Measurements from ENCODE around the gene OCLN. TPM values are rescaled to one million over a fixed set of nuclear protein-coding genes. Genes with fewer than 3 reads are reported as not detected.
"Not testable (repeated sequence)": the region's sequence is repeated elsewhere in the genome, so short reads cannot be mapped to it uniquely, and the experiment has no call there.

The OCLN gene
- total and polyA plus RNA-seq, 4 experiments from 2014 or later: 0.13 to 6.0 (median 4.9) TPM; not detected in 1

DNA sequence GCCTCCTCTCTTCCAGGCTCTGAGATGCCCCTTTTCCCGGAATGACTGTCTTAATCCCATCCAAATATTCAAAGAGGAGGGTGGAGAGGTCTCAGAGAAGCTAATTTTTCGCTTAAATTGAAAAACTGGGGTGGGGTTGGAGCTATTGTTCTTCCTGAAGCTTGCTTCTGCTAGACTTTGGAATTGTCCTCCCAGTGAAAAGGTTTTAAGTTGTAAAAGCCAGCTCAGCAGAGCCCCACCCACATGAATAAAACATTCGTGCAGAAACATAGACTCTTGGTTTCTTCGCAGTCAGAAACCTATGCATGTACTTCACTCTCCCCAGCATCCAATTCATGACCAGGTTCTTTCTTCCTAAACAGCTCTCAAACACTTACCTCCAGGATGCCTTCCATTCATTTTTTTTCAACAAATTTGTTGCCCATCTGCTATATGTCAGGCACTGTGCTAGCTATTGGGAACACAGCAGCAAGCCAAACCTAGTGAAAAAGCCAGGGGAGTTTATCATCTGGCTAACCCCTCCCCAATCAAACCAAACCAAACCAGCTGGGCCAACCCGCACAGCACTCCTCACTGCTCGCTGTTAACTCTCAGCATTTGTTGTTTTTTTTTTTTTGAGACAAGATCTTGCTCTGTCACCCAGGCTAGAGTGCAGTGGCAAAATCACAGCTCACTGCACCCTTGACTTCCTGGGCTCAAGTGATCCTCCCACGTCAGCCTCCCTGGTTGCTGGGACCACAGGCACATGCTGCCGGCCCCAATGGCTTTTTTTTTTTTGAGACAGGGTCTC lies 37.9 kb upstream of the OCLN start:
- Mint-ChIP-seq H3K4me3 (no peak overlapping the region), H3K9me3 (peaks cover 0 to 8% (median 4%) of the 10 kb centered on the region in 8 donors), H3K4me1 (no peaks in the 10 kb centered on the region), H3K36me3 (no peaks in the 10 kb centered on the region), H3K27ac (no peak overlapping the region), H3K27me3 (peaks cover 1 to 13% of the 10 kb centered on the region in 2 donors)
- no peaks in the 10 kb centered on the region for H3K27me3 ChIP-seq (ENCODE audit: insufficient read depth, low read length)
- H3K4me1 ChIP-seq (ENCODE audit: insufficient read depth, low read length): no peaks in the 10 kb centered on the region
- H3K27ac ChIP-seq (ENCODE audit: low read depth, low read length): no peak overlapping the region
- no peaks in the 10 kb centered on the region for H3K36me3 ChIP-seq (ENCODE audit: insufficient read depth, low read length)
- intact Hi-C loops (cut with micrococcal nuclease): no loop called here
- ChIA-PET POLR2A (ENCODE audit: partially characterized antibody) (no interaction called here), CTCF (ENCODE audit: partially characterized antibody) (no interaction called here)
- no peak overlapping the region for H3K4me3 ChIP-seq (ENCODE audit: low read length in 2 of 2)
- no peak for DNase-seq
- H3K9me3 ChIP-seq (ENCODE audit: control insufficient read depth in 1 of 2, low read length in 2 of 2): no peaks in the 10 kb centered on the region

DNA sequence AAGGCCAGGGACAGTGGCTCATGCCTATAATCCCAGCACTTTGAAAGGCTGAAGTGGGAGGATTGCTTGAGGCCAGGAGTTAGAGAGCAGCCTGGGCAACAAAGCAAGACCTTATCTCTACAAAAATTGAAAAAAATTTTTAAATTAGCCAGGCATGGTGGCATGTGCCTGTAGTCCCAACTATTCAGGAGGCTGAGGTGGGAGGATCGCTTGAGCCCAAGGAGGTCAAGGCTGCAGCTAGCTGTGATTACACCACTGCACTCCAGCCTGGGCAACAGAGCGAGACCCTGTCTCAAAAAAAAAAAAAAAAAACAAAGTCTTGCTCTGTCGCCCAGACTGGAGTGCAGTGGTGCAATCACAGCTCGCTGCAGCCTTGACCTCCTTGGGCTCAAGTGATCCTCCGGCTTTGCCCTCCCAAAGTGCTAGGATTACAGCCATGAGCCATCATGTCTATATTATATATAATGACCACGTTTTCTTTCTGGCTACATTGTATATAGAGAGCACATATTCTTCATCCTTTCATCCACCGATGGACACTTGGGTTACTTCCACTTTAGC lies 37.1 kb upstream of the OCLN start:
- CTCF ChIA-PET (ENCODE audit: partially characterized antibody); POLR2A ChIA-PET (ENCODE audit: partially characterized antibody); intact Hi-C loops (cut with micrococcal nuclease); H3K27ac Mint-ChIP-seq; H3K27ac ChIP-seq (ENCODE audit: low read depth, low read length); H3K36me3 Mint-ChIP-seq; H3K4me1 Mint-ChIP-seq; H3K36me3 ChIP-seq (ENCODE audit: insufficient read depth, low read length); H3K27me3 ChIP-seq (ENCODE audit: insufficient read depth, low read length); H3K4me3 ChIP-seq (ENCODE audit: low read length in 2 of 2); H3K9me3 ChIP-seq (ENCODE audit: control insufficient read depth in 1 of 2, low read length in 2 of 2); H3K4me3 Mint-ChIP-seq; H3K4me1 ChIP-seq (ENCODE audit: insufficient read depth, low read length); H3K9me3 Mint-ChIP-seq; DNase-seq: not testable (repeated sequence)
- H3K27me3 Mint-ChIP-seq: peaks cover 1 to 13% of the 10 kb centered on the region in 2 donors

DNA sequence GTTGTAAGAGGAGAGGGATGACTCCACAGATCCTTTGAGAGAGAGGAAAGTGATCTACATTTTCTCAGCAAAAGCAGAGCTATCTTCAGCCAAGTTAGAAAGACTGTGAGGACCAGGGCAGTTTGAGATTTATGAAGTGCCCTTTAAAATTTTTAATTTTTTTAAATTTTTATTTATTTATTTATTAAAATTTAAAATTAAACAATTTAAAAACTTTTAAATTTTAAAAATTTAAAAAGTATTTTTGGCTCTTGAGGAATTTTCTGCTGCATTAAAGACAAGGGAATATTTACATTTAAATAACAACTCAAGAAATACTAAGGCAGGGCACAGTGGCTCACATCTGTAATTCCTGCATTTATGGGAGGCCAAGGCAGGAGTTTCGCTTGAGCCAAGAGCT lies 30.4 kb upstream of the OCLN start:
- H3K27me3 ChIP-seq (ENCODE audit: insufficient read depth, low read length): no peaks in the 10 kb centered on the region
- ChIA-PET POLR2A (ENCODE audit: partially characterized antibody) (no interaction called here), CTCF (ENCODE audit: partially characterized antibody) (no interaction called here)
- H3K36me3 ChIP-seq (ENCODE audit: insufficient read depth, low read length): no peaks in the 10 kb centered on the region
- Mint-ChIP-seq H3K27me3 (peaks cover 1 to 6% of the 10 kb centered on the region in 2 donors), H3K4me3 (no peak overlapping the region), H3K9me3 (peaks cover 0 to 7% (median 2%) of the 10 kb centered on the region in 8 donors), H3K27ac (no peak overlapping the region), H3K4me1 (no peaks in the 10 kb centered on the region), H3K36me3 (no peaks in the 10 kb centered on the region)
- H3K4me3 ChIP-seq (ENCODE audit: low read length in 2 of 2): no peak overlapping the region
- intact Hi-C loops (cut with micrococcal nuclease): no loop called here
- DNase-seq: no peak
- no peaks in the 10 kb centered on the region for H3K9me3 ChIP-seq (ENCODE audit: control insufficient read depth in 1 of 2, low read length in 2 of 2)
- H3K4me1 ChIP-seq (ENCODE audit: insufficient read depth, low read length): no peaks in the 10 kb centered on the region
- H3K27ac ChIP-seq (ENCODE audit: low read depth, low read length): no peak overlapping the region

DNA sequence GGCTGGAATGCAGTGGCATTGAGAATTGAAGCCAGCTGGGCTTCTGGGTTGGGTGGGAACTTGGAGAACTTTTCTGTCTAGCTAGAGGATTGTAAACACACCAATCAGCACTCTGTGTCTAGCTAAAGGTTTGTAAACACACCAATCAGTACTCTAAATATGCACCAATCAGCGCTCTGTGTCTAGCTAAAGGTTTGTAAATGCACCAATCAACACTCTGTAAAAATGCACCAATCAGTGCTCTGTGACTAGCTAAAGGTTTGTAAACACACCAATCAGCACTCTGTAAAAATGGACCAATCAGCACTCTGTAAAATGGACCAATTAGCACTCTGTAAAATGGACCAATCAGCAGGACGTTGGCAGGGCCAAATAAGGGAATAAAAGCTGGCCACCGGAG lies 26.2 kb upstream of the OCLN start:
- H3K4me3 Mint-ChIP-seq; H3K27ac ChIP-seq (ENCODE audit: low read depth, low read length); H3K4me1 Mint-ChIP-seq; H3K9me3 Mint-ChIP-seq; H3K27ac Mint-ChIP-seq; POLR2A ChIA-PET (ENCODE audit: partially characterized antibody); H3K9me3 ChIP-seq (ENCODE audit: control insufficient read depth in 1 of 2, low read length in 2 of 2); CTCF ChIA-PET (ENCODE audit: partially characterized antibody); H3K36me3 Mint-ChIP-seq; H3K27me3 Mint-ChIP-seq; DNase-seq; H3K4me3 ChIP-seq (ENCODE audit: low read length in 2 of 2); H3K4me1 ChIP-seq (ENCODE audit: insufficient read depth, low read length); H3K36me3 ChIP-seq (ENCODE audit: insufficient read depth, low read length); intact Hi-C loops (cut with micrococcal nuclease); H3K27me3 ChIP-seq (ENCODE audit: insufficient read depth, low read length): not testable (repeated sequence)

DNA sequence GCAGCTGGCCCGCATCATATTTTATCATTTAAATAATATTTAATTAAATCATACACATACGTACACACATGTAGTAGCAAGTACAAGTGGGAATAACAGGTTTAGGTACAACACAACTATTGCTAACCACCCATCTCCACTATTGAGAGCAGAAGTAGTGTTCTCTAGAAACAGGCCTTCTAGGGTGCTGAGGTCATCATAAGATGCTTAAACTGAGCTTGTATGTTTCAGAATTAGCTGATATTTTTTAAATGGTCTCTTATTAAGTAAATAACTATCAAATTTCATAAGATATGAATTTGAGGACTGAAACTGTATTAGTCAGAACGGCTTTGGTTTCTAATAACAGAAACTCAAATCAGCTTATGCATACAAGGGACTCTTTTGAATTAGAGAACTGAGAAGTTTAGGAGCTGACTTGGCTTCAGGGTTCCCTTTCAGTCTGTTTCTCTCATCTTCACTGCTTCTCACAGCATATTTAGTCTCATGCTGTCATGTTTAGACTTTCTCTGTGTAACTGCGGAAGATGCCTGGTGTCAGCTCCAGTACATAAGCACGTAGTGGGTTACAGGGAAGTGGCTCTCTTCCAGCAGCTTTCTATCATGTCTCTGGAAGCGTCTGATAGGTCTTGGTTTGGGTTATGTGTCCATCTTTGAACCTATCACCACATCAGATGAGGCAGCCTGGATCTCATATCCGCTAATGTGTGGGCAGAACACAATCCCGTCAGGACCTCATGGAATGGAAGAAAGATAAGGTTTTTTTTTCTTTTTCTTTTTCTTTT lies 25.0 kb upstream of the OCLN start:
- no peak overlapping the region for H3K4me3 Mint-ChIP-seq
- no peak overlapping the region for H3K27ac Mint-ChIP-seq
- no peaks in the 10 kb centered on the region for H3K4me1 ChIP-seq (ENCODE audit: insufficient read depth, low read length)
- ChIA-PET POLR2A (ENCODE audit: partially characterized antibody) (no interaction called here), CTCF (ENCODE audit: partially characterized antibody) (no interaction called here)
- no peaks in the 10 kb centered on the region for H3K36me3 Mint-ChIP-seq
- no peak overlapping the region for H3K27ac ChIP-seq (ENCODE audit: low read depth, low read length)
- H3K27me3 Mint-ChIP-seq: no peaks in the 10 kb centered on the region
- no peaks in the 10 kb centered on the region for H3K4me1 Mint-ChIP-seq
- no peaks in the 10 kb centered on the region for H3K27me3 ChIP-seq (ENCODE audit: insufficient read depth, low read length)
- H3K9me3 ChIP-seq (ENCODE audit: control insufficient read depth in 1 of 2, low read length in 2 of 2): no peaks in the 10 kb centered on the region
- no peak overlapping the region for H3K4me3 ChIP-seq (ENCODE audit: low read length in 2 of 2)
- DNase-seq: no peak
- H3K9me3 Mint-ChIP-seq: peaks cover 0 to 7% (median 0%) of the 10 kb centered on the region in 8 donors
- intact Hi-C loops (cut with micrococcal nuclease): no loop called here
- no peaks in the 10 kb centered on the region for H3K36me3 ChIP-seq (ENCODE audit: insufficient read depth, low read length)

DNA sequence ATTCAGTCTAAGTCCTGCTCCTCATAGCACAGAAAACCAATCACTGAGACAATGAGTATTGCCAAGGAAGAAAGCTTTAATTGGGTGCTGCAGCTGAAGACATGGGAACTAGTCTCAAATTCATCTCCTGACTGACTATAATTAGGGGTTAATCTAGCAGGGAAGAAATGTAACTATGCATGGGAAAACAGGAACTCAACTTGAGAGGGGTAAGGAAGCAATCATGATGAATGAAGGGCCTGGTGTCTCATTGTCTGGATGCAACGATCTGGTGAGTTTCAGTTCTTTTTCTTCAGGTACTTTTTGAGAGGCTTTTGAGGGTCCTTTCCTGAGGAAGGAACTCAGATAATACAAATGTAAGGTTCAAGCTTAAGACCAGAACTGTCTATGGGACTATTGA lies 24.0 kb upstream of the OCLN start:
- no peak overlapping the region for H3K4me3 Mint-ChIP-seq

DNA sequence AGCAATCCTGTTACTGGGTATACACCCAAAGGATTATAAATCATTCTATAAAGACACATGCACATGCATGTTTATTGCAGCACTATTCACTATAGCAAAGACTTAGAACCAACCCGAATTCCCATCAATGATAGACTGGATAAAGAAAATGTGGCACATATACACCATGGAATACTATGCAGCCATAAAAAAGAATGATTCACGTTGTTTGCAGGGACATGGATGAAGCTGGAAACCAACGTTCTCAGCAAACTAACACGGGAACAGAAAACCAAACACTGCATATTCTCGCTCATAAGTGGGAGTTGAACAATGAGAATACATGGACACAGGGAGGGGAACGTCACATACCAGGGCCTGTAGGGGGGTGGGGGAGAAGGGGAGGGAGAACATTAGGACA lies 21.1 kb upstream of the OCLN start:
- H3K36me3 Mint-ChIP-seq; DNase-seq; H3K27me3 Mint-ChIP-seq; H3K4me1 Mint-ChIP-seq; H3K36me3 ChIP-seq (ENCODE audit: insufficient read depth, low read length); intact Hi-C loops (cut with micrococcal nuclease); H3K4me1 ChIP-seq (ENCODE audit: insufficient read depth, low read length); POLR2A ChIA-PET (ENCODE audit: partially characterized antibody); H3K27me3 ChIP-seq (ENCODE audit: insufficient read depth, low read length); H3K9me3 ChIP-seq (ENCODE audit: control insufficient read depth in 1 of 2, low read length in 2 of 2); H3K4me3 Mint-ChIP-seq; H3K9me3 Mint-ChIP-seq; H3K27ac Mint-ChIP-seq; H3K27ac ChIP-seq (ENCODE audit: low read depth, low read length); H3K4me3 ChIP-seq (ENCODE audit: low read length in 2 of 2); CTCF ChIA-PET (ENCODE audit: partially characterized antibody): not testable (repeated sequence)

More for the DNA sequence above, 24.0 kb upstream of the OCLN start:
- peaks cover 0 to 7% (median 0%) of the 10 kb centered on the region in 8 donors for H3K9me3 Mint-ChIP-seq
- no peaks in the 10 kb centered on the region for H3K27me3 Mint-ChIP-seq
- intact Hi-C loops (cut with micrococcal nuclease): no loop called here
- no peaks in the 10 kb centered on the region for H3K36me3 ChIP-seq (ENCODE audit: insufficient read depth, low read length)
- H3K27me3 ChIP-seq (ENCODE audit: insufficient read depth, low read length): no peaks in the 10 kb centered on the region
- H3K9me3 ChIP-seq (ENCODE audit: control insufficient read depth in 1 of 2, low read length in 2 of 2): no peaks in the 10 kb centered on the region
- no peak overlapping the region for H3K27ac Mint-ChIP-seq
- POLR2A ChIA-PET (ENCODE audit: partially characterized antibody): no interaction called here
- H3K27ac ChIP-seq (ENCODE audit: low read depth, low read length): no peak overlapping the region
- no peaks in the 10 kb centered on the region for H3K4me1 Mint-ChIP-seq
- no peak overlapping the region for H3K4me3 ChIP-seq (ENCODE audit: low read length in 2 of 2)
- H3K36me3 Mint-ChIP-seq: no peaks in the 10 kb centered on the region
- DNase-seq: no peak
- H3K4me1 ChIP-seq (ENCODE audit: insufficient read depth, low read length): no peaks in the 10 kb centered on the region
- CTCF ChIA-PET (ENCODE audit: partially characterized antibody): no interaction called here
